ENCODE data around the gene OR51I1.

OR51I1 gene

GRCh38 chr11:5405173-5405572, 36.1 kb downstream of the OR51I1 start:
- Histone ChIP-seq H3K36me3 (replicated peaks; ENCODE audit: low read depth, low read length) (no peaks in the 10 kb centered on the region), H3K79me2 (ENCODE audit: low read length) (no peaks in the 10 kb centered on the region), H3K4me2 (ENCODE audit: low read length) (no peak overlapping the region), H3K27ac (ENCODE audit: low read length) (no peak overlapping the region), H2AFZ (ENCODE audit: low read depth, low read length) (no peak overlapping the region), H4K20me1 (ENCODE audit: insufficient read depth, low read length) (no peaks in the 10 kb centered on the region), H3K4me3 (ENCODE audit: low read length) (no peak overlapping the region), H3K9me3 (ENCODE audit: insufficient read depth, low read length) (no peaks in the 10 kb centered on the region), H3K9ac (ENCODE audit: low read length) (no peak overlapping the region), H3K27me3 (ENCODE audit: low read depth, low read length) (peaks cover 28% of the 10 kb centered on the region), H3K4me1 (ENCODE audit: low read length) (no peaks in the 10 kb centered on the region)
- no peak for TF ChIP-seq CTCF (IDR thresholded peaks at IDR 0.05; ENCODE audit: low read depth, low read length)
- no peak for TF ChIP-seq EZH2phosphoT487 (IDR thresholded peaks at IDR 0.05; ENCODE audit: low read depth)

- TF ChIP-seq CTCF (IDR thresholded peaks at IDR 0.05; ENCODE audit: low read depth, low read length), result no peak
- TF ChIP-seq EZH2phosphoT487 (IDR thresholded peaks at IDR 0.05; ENCODE audit: low read depth), result no peak
- Histone ChIP-seq H2AFZ (ENCODE audit: low read depth, low read length) (no peak overlapping the region), H3K27ac (ENCODE audit: low read length) (no peak overlapping the region), H3K79me2 (ENCODE audit: low read length) (no peaks in the 10 kb centered on the region), H3K9ac (ENCODE audit: low read length) (no peak overlapping the region), H3K4me2 (ENCODE audit: low read length) (no peak overlapping the region), H3K4me1 (ENCODE audit: low read length) (no peaks in the 10 kb centered on the region), H3K9me3 (ENCODE audit: insufficient read depth, low read length) (no peaks in the 10 kb centered on the region), H3K27me3 (ENCODE audit: low read depth, low read length) (peaks cover 38% of the 10 kb centered on the region), H4K20me1 (ENCODE audit: insufficient read depth, low read length) (no peaks in the 10 kb centered on the region), H3K4me3 (ENCODE audit: low read length) (no peak overlapping the region), H3K36me3 (replicated peaks; ENCODE audit: low read depth, low read length) (no peaks in the 10 kb centered on the region)
Observed at GRCh38 chr11:5398936-5399335, 42.4 kb downstream of the OR51I1 start.

- Histone ChIP-seq H3K27me3 (ENCODE audit: low read depth, low read length) (peaks cover 22% of the 10 kb centered on the region; the same call in 1 of the 2 replicates), H3K79me2 (ENCODE audit: low read length) (no peaks in the 10 kb centered on the region), H4K20me1 (ENCODE audit: insufficient read depth, low read length) (no peaks in the 10 kb centered on the region), H3K9me3 (ENCODE audit: insufficient read depth, low read length) (no peaks in the 10 kb centered on the region), H2AFZ (ENCODE audit: low read depth, low read length) (no peak overlapping the region), H3K36me3 (replicated peaks; ENCODE audit: low read depth, low read length) (no peaks in the 10 kb centered on the region), H3K27ac (ENCODE audit: low read length) (no peak overlapping the region), H3K4me1 (ENCODE audit: low read length) (no peaks in the 10 kb centered on the region), H3K4me3 (ENCODE audit: low read length) (no peak overlapping the region), H3K9ac (ENCODE audit: low read length) (no peak overlapping the region), H3K4me2 (ENCODE audit: low read length) (no peak overlapping the region)
- TF ChIP-seq CTCF (IDR thresholded peaks at IDR 0.05; ENCODE audit: low read depth, low read length) (no peak), EZH2phosphoT487 (IDR thresholded peaks at IDR 0.05; ENCODE audit: low read depth) (no peak)
Observed at GRCh38 chr11:5394091-5394490, 47.2 kb downstream of the OR51I1 start.
